GM18508 (cell line): ENCODE results near the gene GALNT12.

ENCODE experiments used
- ATAC-seq: cut with Tn5 transposase; IDR thresholded peaks from one replicate; pipeline ENCODE4 v1.9.1; 2021; ENCODE audit warnings: moderate number of reproducible peaks; ENCODE audit not compliant: insufficient read depth, unreplicated experiment

The GALNT12 gene

DNA sequence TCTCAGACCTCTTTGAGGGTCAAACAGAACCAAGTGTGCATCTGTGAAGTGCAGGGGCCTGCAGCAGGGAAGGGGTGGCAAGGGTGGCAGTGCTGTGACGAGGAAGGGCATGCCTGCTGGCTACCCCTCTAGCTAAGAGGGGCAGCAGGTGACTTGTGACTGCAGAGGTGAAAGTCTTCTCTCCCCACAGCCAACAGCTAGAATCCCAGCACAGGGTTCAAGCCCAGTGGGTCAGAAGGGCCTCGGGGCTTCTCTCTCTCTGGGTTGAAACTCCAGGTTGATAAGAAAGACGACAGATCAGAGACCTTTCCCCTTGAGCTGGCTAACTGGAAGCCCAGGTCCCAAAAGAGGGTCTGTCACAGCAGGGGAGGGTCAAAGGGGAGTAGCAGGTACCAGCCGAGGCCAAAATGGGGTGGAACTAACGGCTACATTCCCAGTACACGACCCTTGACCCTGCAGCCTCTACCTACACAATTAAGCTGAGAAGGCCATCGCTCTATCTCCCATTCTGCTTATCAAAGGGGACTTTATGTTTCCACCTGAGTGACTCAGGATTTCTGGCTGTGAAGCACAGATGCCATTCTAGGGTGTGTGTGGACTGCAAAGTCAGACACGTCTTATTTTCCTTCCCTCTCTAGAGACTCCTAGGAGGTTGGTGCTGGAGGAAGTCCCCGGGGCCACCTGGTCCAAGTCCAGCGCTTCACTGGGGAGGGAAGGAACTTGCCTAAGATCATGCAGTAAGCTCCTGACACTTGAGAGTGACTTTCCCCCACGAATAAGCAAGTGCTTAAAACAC is 25.7 kb upstream of the GALNT12 start:
- ATAC-seq = no peak

- no peak for ATAC-seq
These were observed 23.8 kb upstream of the GALNT12 start for GRCh38 chr9:98783518-98784226.

GRCh38 chr9:98784831-98785806 is 22.4 kb upstream of the GALNT12 start:
- no peak for ATAC-seq

- ATAC-seq = no peak
These were observed 20.5 kb upstream of the GALNT12 start for GRCh38 chr9:98786750-98787510.

DNA sequence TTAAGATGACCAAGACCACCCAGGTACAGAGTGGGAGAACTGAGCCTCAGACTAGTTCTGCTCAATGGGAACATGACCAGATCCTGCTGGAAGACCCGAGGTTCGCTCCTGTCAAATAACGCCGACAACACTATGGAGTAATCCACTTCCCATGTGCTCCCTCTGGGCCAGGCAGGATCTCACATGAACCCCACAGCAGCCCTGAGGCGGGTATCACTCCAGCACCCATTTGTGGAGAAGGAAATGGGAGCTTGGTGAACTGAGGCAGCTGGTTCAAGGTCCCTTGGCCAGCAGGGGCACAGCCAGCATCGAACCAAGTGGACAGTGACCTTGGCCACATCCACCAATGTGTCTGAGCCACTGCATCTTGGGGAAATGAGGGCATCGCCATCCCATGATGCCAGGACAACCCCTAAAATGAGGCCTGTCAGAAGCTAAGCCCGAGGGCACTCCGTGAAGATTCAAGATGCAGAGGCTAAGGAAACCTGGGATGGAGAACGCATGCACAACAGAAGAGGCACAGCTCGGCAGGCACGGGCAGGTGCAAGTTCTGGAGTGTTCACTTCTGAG is 19.6 kb upstream of the GALNT12 start:
- no peak for ATAC-seq

DNA sequence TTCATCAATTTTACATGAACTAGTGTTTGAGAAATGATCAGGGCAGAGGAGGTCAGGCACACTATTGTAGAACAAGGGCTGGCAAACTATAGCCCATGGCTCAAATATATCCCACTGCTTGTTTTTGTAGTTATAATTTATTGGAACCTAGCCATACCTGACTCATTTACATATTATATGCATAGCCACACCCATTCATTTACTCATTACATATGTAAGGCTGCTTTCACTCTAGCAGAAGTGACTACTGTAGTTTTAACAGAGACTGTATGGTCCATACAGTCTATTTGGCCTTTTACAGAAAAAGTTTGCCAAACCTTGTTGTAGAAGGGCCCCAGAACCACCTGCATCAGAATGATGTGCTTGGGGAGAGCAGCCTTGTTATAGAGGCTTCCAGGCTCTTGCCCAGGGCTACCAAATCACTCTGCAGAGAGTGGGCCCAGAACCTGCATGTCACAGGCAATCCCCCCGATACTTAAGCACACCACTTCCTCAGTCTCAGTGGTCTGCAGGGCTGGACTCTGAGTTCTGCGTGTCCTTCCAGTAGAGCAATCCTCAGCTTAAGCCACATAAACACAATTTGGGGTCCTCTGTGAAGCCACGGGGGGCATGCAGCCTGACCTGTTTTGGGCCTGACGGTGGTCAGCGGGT is 17.9 kb upstream of the GALNT12 start:
- no peak for ATAC-seq

GRCh38 chr9:98790134-98790841 is 17.2 kb upstream of the GALNT12 start:
- no peak for ATAC-seq

- no peak for ATAC-seq
These were observed 16.4 kb upstream of the GALNT12 start for GRCh38 chr9:98790842-98791607.

- no peak for ATAC-seq
These were observed 15.6 kb upstream of the GALNT12 start for GRCh38 chr9:98791608-98792490.

GRCh38 chr9:98793031-98793430 is 14.4 kb upstream of the GALNT12 start:
- ATAC-seq = no peak

GRCh38 chr9:98794802-98795201 is 12.7 kb upstream of the GALNT12 start:
- no peak for ATAC-seq

DNA sequence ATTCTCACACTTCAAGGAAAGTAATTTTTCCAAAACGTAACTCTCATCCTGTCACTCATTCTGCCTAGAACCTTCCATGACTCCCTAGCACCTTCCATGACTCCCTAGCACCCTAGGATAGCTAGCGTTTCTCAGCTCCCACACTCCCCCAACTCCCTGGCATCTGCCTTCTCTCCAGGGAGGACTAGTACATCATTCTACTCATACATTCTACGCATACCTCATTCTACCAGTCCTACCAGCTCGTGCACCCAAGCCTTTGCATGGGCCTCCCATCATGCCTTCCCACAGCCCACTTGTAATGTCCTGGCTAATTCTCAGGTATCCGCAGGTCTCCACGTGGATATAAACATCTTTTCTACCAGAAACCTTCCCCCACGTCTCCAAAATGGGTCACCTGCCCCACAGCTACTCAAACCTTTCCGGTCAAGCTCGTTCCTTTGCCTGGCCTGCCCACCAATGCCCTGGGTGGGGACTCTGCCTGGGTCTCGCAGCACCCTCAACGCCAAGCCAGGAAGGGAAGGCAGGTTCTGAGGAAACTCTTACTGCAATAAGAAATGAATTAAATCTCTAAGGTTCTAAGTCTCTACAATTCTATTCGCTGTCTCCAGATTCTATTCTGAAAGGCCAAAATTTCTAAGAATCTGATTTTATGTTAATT is 12.0 kb upstream of the GALNT12 start:
- ATAC-seq = no peak

DNA sequence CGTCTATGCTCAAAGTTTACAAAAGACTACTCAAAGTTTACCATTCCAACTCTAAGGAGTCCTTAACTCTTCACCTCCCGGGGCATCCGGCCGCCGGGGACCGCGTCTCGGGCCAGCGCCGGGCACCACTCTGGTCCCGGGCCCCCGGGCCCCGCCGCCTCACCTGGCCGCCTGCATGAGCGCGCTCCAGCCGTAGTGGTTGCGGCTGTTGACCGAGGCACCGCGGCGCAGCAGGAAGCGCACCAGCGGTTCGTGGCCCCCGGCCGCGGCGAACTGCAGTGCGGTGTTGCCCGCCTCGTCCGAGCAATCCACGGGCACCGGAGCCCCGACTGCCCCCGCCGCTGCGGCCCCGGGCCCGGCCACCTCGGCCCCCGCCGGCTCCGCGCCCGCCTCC is 11.5 kb upstream of the GALNT12 start:
- no peak for ATAC-seq

DNA sequence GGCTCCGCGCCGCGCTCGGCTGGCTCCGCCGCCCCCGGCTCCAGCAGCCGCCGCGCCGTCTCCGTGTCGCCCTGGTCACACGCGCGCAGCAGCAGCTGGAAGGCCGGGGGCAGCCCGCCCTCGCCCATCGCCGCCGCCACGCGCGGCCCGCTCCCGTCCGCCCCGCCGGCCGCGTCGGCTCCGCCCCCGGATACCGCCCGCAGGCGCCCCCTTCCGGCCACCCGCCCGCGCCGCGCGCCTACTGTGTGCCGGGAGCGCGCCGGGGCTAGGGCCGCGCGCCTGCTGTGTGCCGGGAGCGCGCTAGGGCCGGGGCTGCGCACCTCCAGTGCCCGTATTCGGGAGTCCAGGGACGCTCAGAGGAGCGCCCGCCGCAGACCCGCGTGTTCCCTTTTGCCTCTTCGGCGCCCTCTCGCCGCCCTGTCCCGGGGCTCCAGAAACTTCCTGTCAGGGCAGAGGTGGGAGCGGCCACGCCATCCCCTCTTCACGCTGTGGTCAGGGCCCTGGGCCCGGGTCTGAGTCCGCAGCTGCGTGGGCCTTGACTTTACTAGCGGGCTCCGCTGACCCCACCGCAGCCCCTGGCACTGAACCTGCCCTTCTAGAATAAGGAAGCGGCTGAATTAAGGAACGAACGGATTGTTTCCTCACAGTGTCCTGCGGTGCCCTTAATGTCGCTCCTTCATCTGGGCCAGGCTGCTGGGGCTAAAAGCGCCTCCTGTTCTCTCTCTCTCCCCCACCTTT is 10.9 kb upstream of the GALNT12 start, which contains the start of gene ANKS6:
ANKS6 (minus strand) TSS at position 192 of the 738 bp plus-strand sequence; CDS start at position 128, 64 bp downstream.
- ATAC-seq = no peak

- ATAC-seq = no peak
These were observed 10.0 kb upstream of the GALNT12 start for GRCh38 chr9:98797491-98797890.

DNA sequence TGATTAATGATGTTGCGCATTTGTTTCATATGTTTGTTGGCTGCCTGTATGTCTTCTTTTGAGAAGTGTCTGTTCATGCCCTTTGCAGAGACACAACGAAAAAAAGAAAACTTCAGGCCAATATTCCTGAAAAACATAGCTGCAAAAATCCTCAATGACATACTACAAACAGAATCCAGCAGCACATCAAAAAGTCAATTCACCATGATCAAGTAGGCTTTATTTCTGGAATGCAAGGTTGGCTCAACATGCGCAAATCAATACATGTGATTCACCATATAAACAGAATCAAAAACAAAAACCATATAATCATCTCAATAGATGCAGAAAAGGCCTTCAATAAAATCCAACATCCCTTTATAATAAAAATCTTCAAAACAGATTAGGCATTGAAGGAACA is 9.2 kb upstream of the GALNT12 start:
- no peak for ATAC-seq
